Endothelial cell of umbilical vein (primary cell): ENCODE results near the gene PCMTD2. TPM values are rescaled to one million over a fixed set of nuclear protein-coding genes. Genes with fewer than 3 reads are reported as not detected.

Experiments used
- BruUV-seq: library from RNA; stranded (reverse); fragments of 400-500 nt; replicated peaks from 2 replicates; lab custom pipeline; 2021; lab: Mats Ljungman, UMichigan
- CTCF ChIA-PET: fragments of 300-600, 350-600 bp; sonication (Branson Sonifier 250); formaldehyde crosslinking; loops from one replicate; lab custom pipeline; 2021; ENCODE audit warnings: antibody characterized with exemption, inconsistent platforms; lab: Charles Lee
- POLR2A ChIA-PET: fragments of 300-600, 350-600 bp; sonication (Branson Sonifier 250); formaldehyde crosslinking; loops from one replicate; lab custom pipeline; 2021; ENCODE audit warnings: antibody characterized with exemption, inconsistent platforms; lab: Charles Lee
- DNase-seq: peaks from one replicate; pipeline ENCODE4 v3.0.0-alpha.2; 2011; ENCODE audit warnings: low read depth, low spot score
- FAIRE-seq: peaks from 2 replicates; lab custom pipeline; 2011; peaks lifted over from hg19 to GRCh38; lab: Jason Lieb, UNC
- H2AFZ ChIP-seq: 2 replicates; pipeline ENCODE4 v1.6.0; 2012; ENCODE audit warnings: low read depth, low read length, control low read depth, inconsistent platforms
- H3K27ac ChIP-seq: 2 replicates; pipeline ENCODE4 v1.5.1; 2011; ENCODE audit warnings: low read depth, mild to moderate bottlenecking, control low read depth, low read length, moderate library complexity; ENCODE audit not compliant: insufficient read depth
- H3K27me3 ChIP-seq, 2 experiments: 2 replicates each; pipeline versions ENCODE4 v1.6.0 to v1.6.1; 2011; ENCODE audit warnings: low read length in 2 of 2, mixed read lengths in 1 of 2; ENCODE audit not compliant: control insufficient read depth in 2 of 2, insufficient read depth in 2 of 2
- H3K36me3 ChIP-seq, 2 experiments: 2 replicates in 1 of 2; 3 replicates in 1 of 2; pipeline ENCODE4 v1.5.1; 2011; ENCODE audit warnings: low read length in 2 of 2, mild to moderate bottlenecking in 1 of 2, moderate library complexity in 1 of 2; ENCODE audit not compliant: control insufficient read depth in 2 of 2, insufficient read depth in 2 of 2; ENCODE audit errors: extremely low read depth in 1 of 2
- H3K4me1 ChIP-seq: 3 replicates; pipeline ENCODE4 v1.5.1; 2011; ENCODE audit warnings: mild to moderate bottlenecking, low read length; ENCODE audit not compliant: control insufficient read depth, insufficient read depth; ENCODE audit errors: extremely low read depth
- H3K4me2 ChIP-seq: 2 replicates; pipeline ENCODE4 v1.6.1; 2011; ENCODE audit warnings: low read length, control low read depth, mixed read lengths; ENCODE audit not compliant: insufficient read depth
- H3K4me3 ChIP-seq, 3 experiments: fragments of 200-600 bp in 1 of 3; sonication (generic), shearing (Covaris generic) in 1 of 3; replicated peaks in 1 of 3; 2 replicates each; pipeline ENCODE4 v1.5.1; 2011 to 2016; ENCODE audit warnings: control low read depth in 3 of 3, low read length in 3 of 3, mild to moderate bottlenecking in 2 of 3, inconsistent platforms in 1 of 3, low read depth in 1 of 3, moderate library complexity in 1 of 3; ENCODE audit not compliant: insufficient read depth in 1 of 3
- H3K79me2 ChIP-seq: 2 replicates; pipeline ENCODE4 v1.6.0; 2012; ENCODE audit warnings: low read length, inconsistent platforms; ENCODE audit not compliant: control insufficient read depth, insufficient read depth
- H3K9ac ChIP-seq: replicated peaks from 2 replicates; pipeline ENCODE3; 2011; ENCODE audit warnings: low read length, control low read depth; ENCODE audit not compliant: insufficient read depth; ENCODE audit errors: extremely low read depth
- H3K9me1 ChIP-seq: replicated peaks from 3 replicates; pipeline ENCODE4 v1.6.0; 2011; ENCODE audit warnings: mild to moderate bottlenecking, low read length; ENCODE audit not compliant: control insufficient read depth, insufficient read depth; ENCODE audit errors: extremely low read depth
- H3K9me3 ChIP-seq: replicated peaks from 2 replicates; pipeline ENCODE4 v1.5.1; 2012; ENCODE audit warnings: low read length, inconsistent platforms; ENCODE audit not compliant: control insufficient read depth, insufficient read depth
- H4K20me1 ChIP-seq: replicated peaks from 2 replicates; pipeline ENCODE3; 2011; ENCODE audit warnings: mild to moderate bottlenecking, low read length; ENCODE audit not compliant: control insufficient read depth, insufficient read depth; ENCODE audit errors: extremely low read depth
- EZH2 ChIP-seq: IDR thresholded peaks from 2 replicates; pipeline ENCODE4 v1.6.1; 2012; ENCODE audit warnings: borderline replicate concordance, low read depth, mild to moderate bottlenecking, moderate library complexity, low read length, inconsistent platforms; ENCODE audit not compliant: severe bottlenecking
- FOS ChIP-seq: IDR thresholded peaks from 2 replicates; pipeline ENCODE4 v1.6.1; 2011; ENCODE audit warnings: mild to moderate bottlenecking, low read length, moderate library complexity, borderline replicate concordance; ENCODE audit not compliant: insufficient read depth
- GATA2 ChIP-seq: IDR thresholded peaks from 2 replicates; pipeline ENCODE4 v1.7.0; 2011; ENCODE audit warnings: low read depth, mild to moderate bottlenecking, moderate library complexity, mixed read lengths, low read length; ENCODE audit not compliant: insufficient read length, insufficient read depth
- JUN ChIP-seq: IDR thresholded peaks from 2 replicates; pipeline ENCODE4 v1.6.1; 2011; ENCODE audit warnings: borderline replicate concordance, low read depth; ENCODE audit not compliant: insufficient read length, insufficient read depth
- MYC ChIP-seq: IDR thresholded peaks from one replicate; pipeline ENCODE4 v1.6.1; 2011; ENCODE audit warnings: mild to moderate bottlenecking, low read depth, low read length
- POLR2A ChIP-seq: IDR thresholded peaks from 2 replicates; pipeline ENCODE4 v1.6.1; 2012; ENCODE audit warnings: low read depth, mild to moderate bottlenecking, control low read depth, low read length
- POLR2AphosphoS5 ChIP-seq: IDR thresholded peaks from 2 replicates; pipeline ENCODE4 v1.6.1; 2012; ENCODE audit warnings: low read depth, mild to moderate bottlenecking, control low read depth, low read length, moderate library complexity; ENCODE audit not compliant: insufficient read depth
- dilution Hi-C: fragments of 300-500 bp; cut with MboI; formaldehyde crosslinking; loops from one replicate; pipeline ENCODE4 v1.15.0; 2019; ENCODE audit warnings: low sequenced_read_pairs; ENCODE audit not compliant: extremely low pct_ligation_motif_present
- intact Hi-C: fragments of 100-400 bp; cut with micrococcal nuclease; formaldehyde crosslinking; loops from one replicate; pipeline ENCODE4 v1.10.0; 2022
- polyA plus RNA-seq, 4 experiments: library from polyadenylated mRNA; depleted of rRNA in 3 of 4; stranded (reverse) in 3 of 4; unstranded in 1 of 4; fragments of >200 nt; gene quantifications; 2 replicates each; pipeline versions ENCODE4 v1.2.1 to v1.2.3, GENCODE V29; 2011 to 2012; ENCODE audit warnings: missing spikeins in 1 of 4
- total RNA-seq: library from RNA; stranded (reverse); gene quantifications from 2 replicates; pipeline ENCODE4 v1.2.3, GENCODE V29; 2021
- TF ChIP-seq, protein P1 (sequence below), 2 donors: IDR thresholded peaks; 1 replicate in 1 of 2; 2 replicates in 1 of 2; pipeline ENCODE4 v1.5.1; 2011; ENCODE audit warnings: low read length in 2 of 2, mild to moderate bottlenecking in 2 of 2, moderate library complexity in 2 of 2, control low read depth in 1 of 2, inconsistent platforms in 1 of 2, low read depth in 1 of 2; ENCODE audit not compliant: insufficient read depth in 1 of 2; ENCODE audit errors: extremely low read depth in 1 of 2
- TF ChIP-seq, protein P2 (sequence below): IDR thresholded peaks from 2 replicates; pipeline ENCODE4 v1.6.1; 2011; ENCODE audit not compliant: insufficient read depth, insufficient read length

PCMTD2 gene
- total and polyA plus RNA-seq, 2 donors (not counting 3 experiments of a cell fraction or from before 2014, with no cell fraction given) = 27.4 to 45.7 TPM

DNA sequence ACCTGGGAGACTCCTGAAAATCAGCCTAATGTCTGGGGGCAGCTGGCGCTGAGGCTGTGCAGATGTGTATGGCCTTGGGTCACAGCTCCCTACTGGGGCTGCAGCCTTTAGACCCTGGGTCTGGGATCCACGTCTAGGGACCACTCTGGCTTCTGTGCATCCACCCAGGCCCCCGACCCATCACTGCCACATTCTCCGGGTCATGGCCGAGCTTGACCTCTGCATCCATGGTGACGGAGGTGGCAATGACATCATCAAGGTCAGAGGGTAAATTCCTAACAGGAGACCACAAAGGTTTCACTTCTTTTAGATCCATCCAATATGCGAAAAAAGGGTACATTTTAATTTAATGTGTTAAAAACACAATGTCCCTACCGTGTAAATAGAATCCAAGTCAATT lies 14.5 kb upstream of the PCMTD2 start:
- BruUV-seq = no TSS peak
- CTCF ChIA-PET = interaction anchor here (0.8 to 1.0 kb wide), 2 partner anchors 8 to 12 kb away, joined by 3 to 4 read pairs; no protein-coding TSS in a partner anchor
- FAIRE-seq = no peak

More for the DNA sequence above, 14.5 kb upstream of the PCMTD2 start:
- no peak for TF ChIP-seq JUN
- TF ChIP-seq, protein P1, sequence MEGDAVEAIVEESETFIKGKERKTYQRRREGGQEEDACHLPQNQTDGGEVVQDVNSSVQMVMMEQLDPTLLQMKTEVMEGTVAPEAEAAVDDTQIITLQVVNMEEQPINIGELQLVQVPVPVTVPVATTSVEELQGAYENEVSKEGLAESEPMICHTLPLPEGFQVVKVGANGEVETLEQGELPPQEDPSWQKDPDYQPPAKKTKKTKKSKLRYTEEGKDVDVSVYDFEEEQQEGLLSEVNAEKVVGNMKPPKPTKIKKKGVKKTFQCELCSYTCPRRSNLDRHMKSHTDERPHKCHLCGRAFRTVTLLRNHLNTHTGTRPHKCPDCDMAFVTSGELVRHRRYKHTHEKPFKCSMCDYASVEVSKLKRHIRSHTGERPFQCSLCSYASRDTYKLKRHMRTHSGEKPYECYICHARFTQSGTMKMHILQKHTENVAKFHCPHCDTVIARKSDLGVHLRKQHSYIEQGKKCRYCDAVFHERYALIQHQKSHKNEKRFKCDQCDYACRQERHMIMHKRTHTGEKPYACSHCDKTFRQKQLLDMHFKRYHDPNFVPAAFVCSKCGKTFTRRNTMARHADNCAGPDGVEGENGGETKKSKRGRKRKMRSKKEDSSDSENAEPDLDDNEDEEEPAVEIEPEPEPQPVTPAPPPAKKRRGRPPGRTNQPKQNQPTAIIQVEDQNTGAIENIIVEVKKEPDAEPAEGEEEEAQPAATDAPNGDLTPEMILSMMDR (IDR thresholded peaks at IDR 0.05; ENCODE audit: extremely low read depth in 1 of 2, insufficient read depth in 1 of 2, low read depth in 1 of 2, low read length in 2 of 2) = no peak
- TF ChIP-seq GATA2 = no peak
- no peak for TF ChIP-seq EZH2
- no peak for TF ChIP-seq FOS
- TF ChIP-seq, protein P2, sequence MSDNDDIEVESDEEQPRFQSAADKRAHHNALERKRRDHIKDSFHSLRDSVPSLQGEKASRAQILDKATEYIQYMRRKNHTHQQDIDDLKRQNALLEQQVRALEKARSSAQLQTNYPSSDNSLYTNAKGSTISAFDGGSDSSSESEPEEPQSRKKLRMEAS = no peak
- no peak for TF ChIP-seq POLR2A
- no peak for TF ChIP-seq POLR2AphosphoS5
- no peak for TF ChIP-seq MYC
- Histone ChIP-seq H3K9me1 (no peaks in the 10 kb centered on the region), H3K9me3 (no peaks in the 10 kb centered on the region), H3K4me1 (no peaks in the 10 kb centered on the region), H3K9ac (no peak overlapping the region), H4K20me1 (no peaks in the 10 kb centered on the region), H3K4me2 (no peak overlapping the region), H3K27me3 (no peaks in the 10 kb centered on the region), H3K27ac (no peak overlapping the region), H3K4me3 (no peak overlapping the region), H3K79me2 (no peaks in the 10 kb centered on the region), H3K36me3 (no peaks in the 10 kb centered on the region), H2AFZ (no peak overlapping the region)
- dilution Hi-C loops (no loop called here), intact Hi-C loops (no loop called here)
- POLR2A ChIA-PET = no interaction called here
- DNase-seq = no peak
